ENCODE data around the gene CRTC1. TPM values are rescaled to one million over a fixed set of nuclear protein-coding genes. Genes with fewer than 3 reads are reported as not detected.
"Not testable (repeated sequence)": the region's sequence is repeated elsewhere in the genome, so short reads cannot be mapped to it uniquely, and the experiment has no call there.

The CRTC1 gene
- total RNA-seq, 1 experiment from 2014 or later: 19.0 TPM

- Histone ChIP-seq H3K9me3 (ENCODE audit: control insufficient read depth, low read depth, low read length) (no peaks in the 10 kb centered on the region), H3K79me1 (ENCODE audit: insufficient read depth, low read depth, low read length, poor library complexity, severe bottlenecking) (no peaks in the 10 kb centered on the region), H2AK5ac (ENCODE audit: insufficient read length, low read length) (no peak overlapping the region), H3K27me3 (ENCODE audit: insufficient read depth, low read length) (no peaks in the 10 kb centered on the region), H4K20me1 (ENCODE audit: control insufficient read depth, insufficient read depth, insufficient read length) (no peaks in the 10 kb centered on the region), H2BK15ac (ENCODE audit: low read depth, low read length) (no peak overlapping the region), H3K4ac (ENCODE audit: low read depth, low read length) (no peak overlapping the region), H3K23ac (ENCODE audit: insufficient read length, low read depth, low read length) (no peak overlapping the region), H4K91ac (ENCODE audit: insufficient read length, low read depth, low read length) (no peak overlapping the region), H3K79me2 (ENCODE audit: insufficient read depth, low read length) (no peaks in the 10 kb centered on the region), H3K4me2 (ENCODE audit: insufficient read depth, insufficient read length, low read length) (no peak overlapping the region), H2AFZ (ENCODE audit: low read length) (no peak overlapping the region), H3K18ac (ENCODE audit: insufficient read length, low read depth, low read length) (no peak overlapping the region), H3K27ac (ENCODE audit: insufficient read length, low read depth, low read length) (no peak overlapping the region), H2BK12ac (ENCODE audit: insufficient read length, low read depth, low read length) (no peak overlapping the region), H3K9ac (ENCODE audit: extremely low read depth, insufficient read length, low read length) (no peak overlapping the region), H4K5ac (ENCODE audit: insufficient read length, low read depth, low read length) (no peak overlapping the region), H4K8ac (replicated peaks; ENCODE audit: insufficient read length, low read depth, low read length) (no peak overlapping the region), H2BK120ac (ENCODE audit: low read depth, low read length, poor library complexity, severe bottlenecking) (no peak overlapping the region), H3K56ac (ENCODE audit: insufficient read length, low read depth, low read length) (no peak overlapping the region), H3K14ac (ENCODE audit: insufficient read depth, low read length) (no peak overlapping the region), H2BK20ac (ENCODE audit: low read depth, low read length, poor library complexity, severe bottlenecking) (no peak overlapping the region), H3K23me2 (ENCODE audit: insufficient read length, low read depth, low read length, poor library complexity, severe bottlenecking) (no peaks in the 10 kb centered on the region), H2BK5ac (ENCODE audit: insufficient read length, low read length) (no peak overlapping the region), H3T11ph (ENCODE audit: low read length) (no peak overlapping the region), H3K4me1 (ENCODE audit: insufficient read depth, low read length) (no peaks in the 10 kb centered on the region; the same call in 1 of the 2 replicates)
- Mint-ChIP-seq H3K4me3 (no peak overlapping the region), H3K27me3 (ENCODE audit: low read depth) (peaks cover 3% of the 10 kb centered on the region), H3K4me1 (peaks cover 12 to 19% of the 10 kb centered on the region in 2 experiments), H3K36me3 (ENCODE audit: insufficient read depth in 1 of 3, low read depth in 3 of 3) (no peaks in the 10 kb centered on the region; a peak in 1 of 7 replicates), H3K27ac (peak overlapping the region in 2 of 3 experiments; percentile 44 to 53; a peak in 3 of 7 replicates), H3K9me3 (no peaks in the 10 kb centered on the region)
- no CpG with 5 or more reads among the region's 13 CpGs for WGBS (ENCODE audit: extremely low coverage, insufficient read length, low lambda C conversion rate)
- TF ChIP-seq CTCF (conservative IDR thresholded peaks at IDR 0.05): no peak
- no peak for DNase-seq
Measured at GRCh38 chr19:18677156-18677555, 6.3 kb upstream of the CRTC1 start.

DNA sequence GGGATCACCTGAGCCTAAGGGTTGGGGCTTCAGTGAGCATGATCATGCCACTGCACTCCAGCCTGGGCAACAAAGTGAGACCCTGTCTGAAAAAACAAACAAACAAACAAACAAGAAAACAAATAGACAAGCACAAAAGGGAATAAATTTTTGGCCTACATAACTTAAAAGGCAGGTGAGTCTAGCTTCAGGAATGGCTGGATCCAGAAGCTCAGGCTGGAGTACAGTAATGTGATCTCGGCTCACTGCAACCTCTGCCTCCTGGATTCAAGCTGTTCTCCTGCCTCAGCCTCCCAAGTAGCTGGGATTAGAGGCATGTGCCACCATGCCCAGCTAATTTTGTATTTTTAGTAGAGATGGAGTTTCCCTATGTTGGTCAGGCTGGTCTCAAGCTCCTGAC, 3.3 kb upstream of the CRTC1 start:
- H3K18ac ChIP-seq (ENCODE audit: insufficient read length, low read depth, low read length); H2BK5ac ChIP-seq (ENCODE audit: insufficient read length, low read length); H3K36me3 Mint-ChIP-seq (ENCODE audit: insufficient read depth in 1 of 3, low read depth in 3 of 3); H3K27ac Mint-ChIP-seq; H3K4me1 ChIP-seq (ENCODE audit: insufficient read depth, low read length); H3K56ac ChIP-seq (ENCODE audit: insufficient read length, low read depth, low read length); H3T11ph ChIP-seq (ENCODE audit: low read length); DNase-seq; H3K27me3 Mint-ChIP-seq (ENCODE audit: low read depth); H4K91ac ChIP-seq (ENCODE audit: insufficient read length, low read depth, low read length); H3K4me2 ChIP-seq (ENCODE audit: insufficient read depth, insufficient read length, low read length); H3K23me2 ChIP-seq (ENCODE audit: insufficient read length, low read depth, low read length, poor library complexity, severe bottlenecking); H3K9me3 ChIP-seq (ENCODE audit: control insufficient read depth, low read depth, low read length); H3K23ac ChIP-seq (ENCODE audit: insufficient read length, low read depth, low read length); H2BK12ac ChIP-seq (ENCODE audit: insufficient read length, low read depth, low read length); H3K27ac ChIP-seq (ENCODE audit: insufficient read length, low read depth, low read length); H4K8ac ChIP-seq (replicated peaks; ENCODE audit: insufficient read length, low read depth, low read length); H3K4ac ChIP-seq (ENCODE audit: low read depth, low read length); H2AK5ac ChIP-seq (ENCODE audit: insufficient read length, low read length); H3K9ac ChIP-seq (ENCODE audit: extremely low read depth, insufficient read length, low read length); H3K27me3 ChIP-seq (ENCODE audit: insufficient read depth, low read length); H3K79me1 ChIP-seq (ENCODE audit: insufficient read depth, low read depth, low read length, poor library complexity, severe bottlenecking); H4K5ac ChIP-seq (ENCODE audit: insufficient read length, low read depth, low read length); H3K79me2 ChIP-seq (ENCODE audit: insufficient read depth, low read length); H2BK120ac ChIP-seq (ENCODE audit: low read depth, low read length, poor library complexity, severe bottlenecking); H2BK15ac ChIP-seq (ENCODE audit: low read depth, low read length); H2BK20ac ChIP-seq (ENCODE audit: low read depth, low read length, poor library complexity, severe bottlenecking); H2AFZ ChIP-seq (ENCODE audit: low read length); H4K20me1 ChIP-seq (ENCODE audit: control insufficient read depth, insufficient read depth, insufficient read length); H3K14ac ChIP-seq (ENCODE audit: insufficient read depth, low read length); H3K4me3 Mint-ChIP-seq; H3K9me3 Mint-ChIP-seq: not testable (repeated sequence)
- whole genome bisulfite sequencing (ENCODE audit: extremely low coverage, insufficient read length, low lambda C conversion rate): no CpG with 5 or more reads among the region's 1 CpG
- H3K4me1 Mint-ChIP-seq: peaks cover 20 to 24% of the 10 kb centered on the region in 2 experiments

Measured in H9 (cell line).